Measurements from ENCODE around the gene BARX1. TPM values are rescaled to one million over a fixed set of nuclear protein-coding genes. Genes with fewer than 3 reads are reported as not detected.
"Not testable (repeated sequence)": the region's sequence is repeated elsewhere in the genome, so short reads cannot be mapped to it uniquely, and the experiment has no call there.

Gene BARX1
- total RNA-seq, 4 donors from 2014 or later = 0.37 to 469 (median 84.4) TPM

- Histone ChIP-seq H3K4me1 (peaks cover 0 to 32% (median 9%) of the 10 kb centered on the region in 3 donors), H3K27me3 (peaks cover 87% of the 10 kb centered on the region)
Measured at GRCh38 chr9:93944011-93944410, 11.1 kb downstream of the BARX1 start.

GRCh38 chr9:93942161-93942560 is 13.0 kb downstream of the BARX1 start:
- ATAC-seq = no peak
- H3K4me3 ChIP-seq = no peak overlapping the region
- no peaks in the 10 kb centered on the region for H3K9me3 ChIP-seq
- TF ChIP-seq POLR2AphosphoS5 (IDR thresholded peaks at IDR 0.05) (no peak), POLR2A (IDR thresholded peaks at IDR 0.05) (no peak), EP300 (IDR thresholded peaks at IDR 0.05) (no peak), CTCF (IDR thresholded peaks at IDR 0.05) (no peak)
- no peak overlapping the region for H3K27ac ChIP-seq
- no peaks in the 10 kb centered on the region for H3K36me3 ChIP-seq
- peaks cover 0 to 19% (median 9%) of the 10 kb centered on the region in 3 donors for H3K4me1 ChIP-seq
- WGBS, 2 donors (ENCODE audit: low coverage in 1 of 2) = 77 to 78% methylated on average over 6 to 7 of the region's 7 CpGs
- peaks cover 76% of the 10 kb centered on the region for H3K27me3 ChIP-seq

More at GRCh38 chr9:93944011-93944410, 11.1 kb downstream of the BARX1 start:
- ATAC-seq = no peak
- no peaks in the 10 kb centered on the region for H3K36me3 ChIP-seq
- H3K4me3 ChIP-seq = no peak overlapping the region
- no peaks in the 10 kb centered on the region for H3K9me3 ChIP-seq
- TF ChIP-seq POLR2AphosphoS5 (IDR thresholded peaks at IDR 0.05) (no peak), CTCF (IDR thresholded peaks at IDR 0.05) (no peak), EP300 (IDR thresholded peaks at IDR 0.05) (no peak), POLR2A (IDR thresholded peaks at IDR 0.05) (no peak)
- 70 to 77% methylated on average over 3 of the region's 4 CpGs for WGBS, 2 donors (ENCODE audit: low coverage in 1 of 2)
- H3K27ac ChIP-seq = no peak overlapping the region

- Histone ChIP-seq H3K27ac (no peak overlapping the region), H3K4me3 (no peak overlapping the region), H3K9me3 (no peaks in the 10 kb centered on the region), H3K36me3 (no peaks in the 10 kb centered on the region), H3K4me1 (peaks cover 0 to 18% (median 9%) of the 10 kb centered on the region in 3 donors), H3K27me3 (peaks cover 71% of the 10 kb centered on the region)
- 43 to 64% methylated on average over 1 to 2 of the region's 2 CpGs for whole genome bisulfite sequencing, 2 donors (ENCODE audit: low coverage in 1 of 2)
- no peak for TF ChIP-seq POLR2A (IDR thresholded peaks at IDR 0.05)
- TF ChIP-seq POLR2AphosphoS5 (IDR thresholded peaks at IDR 0.05) = no peak
- no peak for TF ChIP-seq CTCF (IDR thresholded peaks at IDR 0.05)
- TF ChIP-seq EP300 (IDR thresholded peaks at IDR 0.05) = no peak
- ATAC-seq = no peak
Measured at GRCh38 chr9:93941493-93941892, 13.7 kb downstream of the BARX1 start.

GRCh38 chr9:93940951-93941350 is 14.2 kb downstream of the BARX1 start:
- H3K9me3 ChIP-seq = no peaks in the 10 kb centered on the region
- H3K27me3 ChIP-seq = peaks cover 66% of the 10 kb centered on the region
- no peaks in the 10 kb centered on the region for H3K36me3 ChIP-seq
- H3K4me3 ChIP-seq = no peak overlapping the region
- no peak overlapping the region for H3K27ac ChIP-seq
- TF ChIP-seq POLR2A (IDR thresholded peaks at IDR 0.05) = no peak
- ATAC-seq = no peak
- 93% methylated on average over 7 of the region's 8 CpGs; no CpG with 5 or more reads in 1 of the 2 donors for WGBS, 2 donors (ENCODE audit: low coverage in 1 of 2)
- peaks cover 0 to 12% (median 5%) of the 10 kb centered on the region in 3 donors for H3K4me1 ChIP-seq

- not testable (repeated sequence) for H3K4me3 ChIP-seq, H3K4me1 ChIP-seq, H3K27ac ChIP-seq, ATAC-seq, H3K36me3 ChIP-seq, H3K9me3 ChIP-seq
- peaks cover 52% of the 10 kb centered on the region for H3K27me3 ChIP-seq
- WGBS, 2 donors (ENCODE audit: low coverage in 1 of 2) = 71 to 84% methylated on average over 3 to 7 of the region's 7 CpGs
Measured at GRCh38 chr9:93939589-93939988, 15.6 kb downstream of the BARX1 start.

GRCh38 chr9:93937193-93937592 is 18.0 kb downstream of the BARX1 start:
- H3K9me3 ChIP-seq = no peaks in the 10 kb centered on the region
- WGBS, 2 donors (ENCODE audit: low coverage in 1 of 2) = 22 to 50% methylated on average over 1 of the region's 1 CpG
- ATAC-seq = no peak
- H3K36me3 ChIP-seq = no peaks in the 10 kb centered on the region
- TF ChIP-seq POLR2A (IDR thresholded peaks at IDR 0.05) = no peak
- no peak for TF ChIP-seq EP300 (IDR thresholded peaks at IDR 0.05)
- TF ChIP-seq POLR2AphosphoS5 (IDR thresholded peaks at IDR 0.05) = no peak
- TF ChIP-seq CTCF (IDR thresholded peaks at IDR 0.05) = no peak
- H3K4me3 ChIP-seq = no peak overlapping the region
- no peak overlapping the region for H3K27ac ChIP-seq
- H3K27me3 ChIP-seq = peaks cover 29% of the 10 kb centered on the region
- no peaks in the 10 kb centered on the region for H3K4me1 ChIP-seq

Data from gastroesophageal sphincter (tissue), 4 donors.